Measurements from ENCODE around the gene AGAP1. TPM values are rescaled to one million over a fixed set of nuclear protein-coding genes. Genes with fewer than 3 reads are reported as not detected.
A peak's percentile ranks its signal among the peaks of the same experiment; 100 is the strongest.

AGAP1 gene
- total RNA-seq, 4 donors from 2014 or later: 13.7 to 18.5 (median 17.1) TPM

DNA sequence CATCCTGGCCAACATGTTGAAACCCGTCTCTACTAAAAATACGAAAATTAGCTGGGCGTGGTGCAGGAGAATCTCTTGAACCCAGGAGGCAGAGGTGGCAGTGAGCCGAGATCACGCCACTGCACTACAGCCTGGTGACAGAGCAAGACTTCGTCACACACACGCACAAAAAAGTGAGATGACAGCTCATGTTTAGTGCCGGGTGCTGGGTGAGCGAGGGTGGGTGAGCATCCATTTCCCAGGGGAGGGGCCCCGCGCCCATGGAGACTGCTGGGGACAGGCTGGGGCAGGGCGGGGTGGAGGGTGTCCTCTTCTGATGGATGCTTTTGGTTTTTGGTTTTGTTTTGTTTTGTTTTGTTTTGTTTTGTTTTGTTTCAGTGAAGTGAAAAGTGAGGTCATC, 467.9 kb downstream of the AGAP1 start:
- no peak overlapping the region for H3K4me3 ChIP-seq (ENCODE audit: low read depth, poor library complexity, severe bottlenecking)
- no peak for TF ChIP-seq POLR2A (IDR thresholded peaks at IDR 0.05)
- TF ChIP-seq CTCF (IDR thresholded peaks at IDR 0.05): no peak
- DNase-seq (ENCODE audit: low spot score in 2 of 2): peak in 1 of 2 donors; percentile 59
- 95 to 96% methylated on average over 12 of the region's 12 CpGs for WGBS, 2 donors
- intact Hi-C loops (cut with DNase I; ENCODE audit: low total_unique reads): no loop called here

- intact Hi-C loops (cut with DNase I; ENCODE audit: low total_unique reads): no loop called here
- H3K4me3 ChIP-seq (ENCODE audit: low read depth, poor library complexity, severe bottlenecking): no peak overlapping the region
- DNase-seq (ENCODE audit: low spot score in 2 of 2): peak in 1 of 2 donors; percentile 45
- 92% methylated on average over 17 of the region's 17 CpGs for WGBS, 2 donors
- TF ChIP-seq CTCF (IDR thresholded peaks at IDR 0.05): no peak
- no peak for TF ChIP-seq POLR2A (IDR thresholded peaks at IDR 0.05)
Measured at GRCh38 chr2:235963853-235964577, 470.2 kb downstream of the AGAP1 start.

DNA sequence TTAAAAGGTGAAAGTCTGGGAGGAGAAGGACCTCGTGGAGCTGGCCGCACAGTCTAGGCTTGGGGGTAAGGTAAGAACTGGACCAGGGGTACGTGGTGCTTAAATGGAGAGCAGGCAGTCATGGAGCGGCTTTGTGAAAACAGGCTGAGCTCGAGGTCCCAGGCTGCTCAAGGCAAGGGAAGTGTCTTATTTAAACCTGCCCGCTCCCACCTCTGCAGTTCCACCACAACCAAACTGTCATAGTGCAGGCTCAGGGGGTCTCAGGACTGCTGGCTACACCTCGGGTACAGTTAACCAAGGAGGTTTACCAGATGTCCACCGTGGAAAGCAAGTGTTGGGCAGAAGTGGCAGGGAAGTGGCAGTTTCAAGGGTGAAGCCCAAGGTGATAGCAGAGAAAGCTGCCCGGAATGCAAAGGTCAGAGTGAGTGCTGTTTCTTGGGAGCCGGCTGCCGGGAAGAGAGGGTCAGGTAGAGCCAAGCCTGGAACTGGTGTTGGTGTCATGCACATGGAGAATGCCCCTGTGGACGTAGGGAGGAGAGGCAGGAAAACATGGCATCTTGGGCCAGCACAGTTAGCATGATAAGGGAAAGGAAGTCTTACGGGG, 471.0 kb downstream of the AGAP1 start:
- intact Hi-C loops (cut with DNase I; ENCODE audit: low total_unique reads): no loop called here
- peak in 1 of 2 donors; percentile 76 for DNase-seq (ENCODE audit: low spot score in 2 of 2)
- H3K4me3 ChIP-seq (ENCODE audit: low read depth, poor library complexity, severe bottlenecking): no peak overlapping the region
- WGBS, 2 donors: 87 to 90% methylated on average over 13 of the region's 13 CpGs
- no peak for TF ChIP-seq CTCF (IDR thresholded peaks at IDR 0.05)
- TF ChIP-seq POLR2A (IDR thresholded peaks at IDR 0.05): no peak

DNA sequence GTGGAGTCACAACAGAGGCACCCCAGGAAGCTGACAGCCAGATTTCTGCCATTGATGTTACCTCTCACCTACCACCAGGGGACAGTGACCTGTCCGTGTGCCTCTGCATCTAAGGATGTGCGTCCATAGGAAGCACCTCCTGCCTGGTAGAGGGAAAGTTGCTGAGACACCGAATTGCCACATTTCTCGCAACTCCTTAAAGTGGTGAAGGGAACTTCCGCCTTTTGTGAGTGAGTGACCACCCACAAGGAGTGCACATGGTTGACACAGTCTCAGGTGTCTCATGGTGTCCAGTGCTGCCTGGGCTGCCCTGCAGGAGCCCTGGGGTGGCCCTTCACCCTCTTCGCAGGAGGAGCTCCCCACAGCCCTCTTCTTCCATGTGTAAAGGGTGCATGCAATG, 472.6 kb downstream of the AGAP1 start:
- WGBS, 2 donors: 83 to 87% methylated on average over 5 to 6 of the region's 6 CpGs
- intact Hi-C loops (cut with DNase I; ENCODE audit: low total_unique reads): no loop called here
- TF ChIP-seq POLR2A (IDR thresholded peaks at IDR 0.05): no peak
- TF ChIP-seq CTCF (IDR thresholded peaks at IDR 0.05): no peak
- no peak overlapping the region for H3K4me3 ChIP-seq (ENCODE audit: low read depth, poor library complexity, severe bottlenecking)
- DNase-seq (ENCODE audit: low spot score in 2 of 2): peak in 1 of 2 donors; percentile 71

GRCh38 chr2:235966932-235967757, 473.3 kb downstream of the AGAP1 start:
- 95% methylated on average over 26 of the region's 26 CpGs for WGBS, 2 donors
- peak in 1 of 2 donors; percentile 70 for DNase-seq (ENCODE audit: low spot score in 2 of 2)
- no peak overlapping the region for H3K4me3 ChIP-seq (ENCODE audit: low read depth, poor library complexity, severe bottlenecking)
- TF ChIP-seq CTCF (IDR thresholded peaks at IDR 0.05): no peak
- no peak for TF ChIP-seq POLR2A (IDR thresholded peaks at IDR 0.05)
- intact Hi-C loops (cut with DNase I; ENCODE audit: low total_unique reads): no loop called here
